ENCODE results near the gene DPY19L3.

DNA sequence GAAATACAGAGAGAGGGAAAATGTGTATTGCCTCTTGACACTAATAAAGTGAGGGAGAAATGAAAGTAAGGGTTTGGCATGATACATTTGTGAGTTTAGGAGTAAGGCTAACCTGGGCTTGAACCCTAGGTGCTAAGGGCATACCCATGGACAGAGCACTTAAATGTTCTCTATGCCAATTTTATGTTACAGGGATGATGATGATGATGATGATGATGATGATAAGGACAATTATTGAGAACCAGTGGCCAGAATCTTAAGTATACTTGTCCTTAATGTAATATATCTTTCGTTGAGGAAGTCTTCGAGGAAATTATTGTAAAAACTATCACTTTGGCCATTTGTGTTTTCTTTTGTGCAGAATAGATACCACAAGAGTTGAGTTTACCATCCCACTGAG, 33.2 kb downstream of the DPY19L3 start:
- TF ChIP-seq CTCF (IDR thresholded peaks at IDR 0.05; ENCODE audit: low read depth, low read length) (no peak), EZH2phosphoT487 (IDR thresholded peaks at IDR 0.05; ENCODE audit: low read depth) (no peak)

Measured in OCI-LY3 (cell line).